ENCODE results near the gene PLEKHG4B.
"Not testable (repeated sequence)": the region's sequence is repeated elsewhere in the genome, so short reads cannot be mapped to it uniquely, and the experiment has no call there.

The PLEKHG4B gene

GRCh38 chr5:155651-156410 is 63.9 kb downstream of the PLEKHG4B start:
- DNase-seq (ENCODE audit: low read depth): no peak

- no peak for DNase-seq (ENCODE audit: low read depth)
Observed at GRCh38 chr5:156411-157072, 64.6 kb downstream of the PLEKHG4B start.

- DNase-seq (ENCODE audit: low read depth): no peak
Observed at GRCh38 chr5:157126-157715, 65.3 kb downstream of the PLEKHG4B start.

GRCh38 chr5:157801-158200 is 65.8 kb downstream of the PLEKHG4B start:
- DNase-seq (ENCODE audit: low read depth): no peak

GRCh38 chr5:158807-159447 is 67.0 kb downstream of the PLEKHG4B start:
- DNase-seq (ENCODE audit: low read depth): no peak

- no peak for DNase-seq (ENCODE audit: low read depth)
Observed at GRCh38 chr5:159448-160172, 67.6 kb downstream of the PLEKHG4B start.

- no peak for DNase-seq (ENCODE audit: low read depth)
Observed at GRCh38 chr5:160173-160510, 68.2 kb downstream of the PLEKHG4B start.

GRCh38 chr5:160921-161802 is 69.2 kb downstream of the PLEKHG4B start:
- DNase-seq (ENCODE audit: low read depth): no peak

GRCh38 chr5:161803-162110 is 69.8 kb downstream of the PLEKHG4B start:
- DNase-seq (ENCODE audit: low read depth): no peak

- no peak for DNase-seq (ENCODE audit: low read depth)
Observed at GRCh38 chr5:162190-162564, 70.2 kb downstream of the PLEKHG4B start.

GRCh38 chr5:162565-163337 is 70.8 kb downstream of the PLEKHG4B start:
- DNase-seq (ENCODE audit: low read depth): no peak

GRCh38 chr5:163338-163620 is 71.3 kb downstream of the PLEKHG4B start:
- DNase-seq (ENCODE audit: low read depth): no peak

- DNase-seq (ENCODE audit: low read depth): no peak
Observed at GRCh38 chr5:163841-164240, 71.9 kb downstream of the PLEKHG4B start.

GRCh38 chr5:164244-164643 is 72.3 kb downstream of the PLEKHG4B start:
- DNase-seq (ENCODE audit: low read depth): no peak

- not testable (repeated sequence) for DNase-seq (ENCODE audit: low read depth)
Observed at GRCh38 chr5:164783-165182, 72.8 kb downstream of the PLEKHG4B start.

- no peak for DNase-seq (ENCODE audit: low read depth)
Observed at GRCh38 chr5:166441-167372, 74.7 kb downstream of the PLEKHG4B start.

GRCh38 chr5:167511-167910 is 75.5 kb downstream of the PLEKHG4B start:
- no peak for DNase-seq (ENCODE audit: low read depth)

GRCh38 chr5:167982-168660 is 76.2 kb downstream of the PLEKHG4B start:
- DNase-seq (ENCODE audit: low read depth): no peak

- no peak for DNase-seq (ENCODE audit: low read depth)
Observed at GRCh38 chr5:169071-169727, 77.2 kb downstream of the PLEKHG4B start.

Data from T follicular helper cell (primary cell).